ENCODE data around the gene DCTN2.

DNA sequence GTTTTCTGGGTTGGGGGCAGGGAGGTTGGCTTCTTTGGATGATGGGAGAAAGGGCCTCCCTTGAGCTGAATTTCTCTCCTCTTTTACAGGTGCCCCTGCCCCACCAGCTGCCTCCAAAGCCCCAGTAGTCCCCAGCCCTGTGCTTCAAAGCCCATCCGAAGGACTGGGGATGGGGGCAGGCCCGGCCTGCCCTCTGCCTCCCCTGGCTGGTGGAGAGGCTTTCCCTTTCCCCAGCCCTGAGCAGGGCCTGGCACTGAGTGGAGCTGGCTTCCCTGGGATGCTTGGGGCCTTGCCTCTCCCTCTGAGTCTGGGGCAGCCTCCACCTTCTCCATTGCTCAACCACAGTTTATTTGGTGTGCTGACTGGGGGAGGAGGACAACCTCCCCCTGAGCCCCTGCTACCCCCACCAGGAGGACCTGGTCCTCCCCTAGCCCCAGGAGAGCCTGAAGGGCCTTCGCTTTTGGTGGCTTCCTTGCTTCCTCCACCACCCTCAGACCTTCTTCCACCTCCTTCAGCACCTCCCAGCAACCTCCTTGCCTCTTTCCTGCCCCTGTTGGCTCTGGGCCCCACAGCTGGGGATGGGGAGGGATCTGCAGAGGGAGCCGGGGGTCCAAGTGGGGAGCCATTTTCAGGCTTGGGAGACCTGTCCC lies 20.4 kb downstream of the DCTN2 start:
- TF ChIP-seq POLR2A (IDR thresholded peaks at IDR 0.05) = no peak
- TF ChIP-seq, protein P1, sequence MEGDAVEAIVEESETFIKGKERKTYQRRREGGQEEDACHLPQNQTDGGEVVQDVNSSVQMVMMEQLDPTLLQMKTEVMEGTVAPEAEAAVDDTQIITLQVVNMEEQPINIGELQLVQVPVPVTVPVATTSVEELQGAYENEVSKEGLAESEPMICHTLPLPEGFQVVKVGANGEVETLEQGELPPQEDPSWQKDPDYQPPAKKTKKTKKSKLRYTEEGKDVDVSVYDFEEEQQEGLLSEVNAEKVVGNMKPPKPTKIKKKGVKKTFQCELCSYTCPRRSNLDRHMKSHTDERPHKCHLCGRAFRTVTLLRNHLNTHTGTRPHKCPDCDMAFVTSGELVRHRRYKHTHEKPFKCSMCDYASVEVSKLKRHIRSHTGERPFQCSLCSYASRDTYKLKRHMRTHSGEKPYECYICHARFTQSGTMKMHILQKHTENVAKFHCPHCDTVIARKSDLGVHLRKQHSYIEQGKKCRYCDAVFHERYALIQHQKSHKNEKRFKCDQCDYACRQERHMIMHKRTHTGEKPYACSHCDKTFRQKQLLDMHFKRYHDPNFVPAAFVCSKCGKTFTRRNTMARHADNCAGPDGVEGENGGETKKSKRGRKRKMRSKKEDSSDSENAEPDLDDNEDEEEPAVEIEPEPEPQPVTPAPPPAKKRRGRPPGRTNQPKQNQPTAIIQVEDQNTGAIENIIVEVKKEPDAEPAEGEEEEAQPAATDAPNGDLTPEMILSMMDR (IDR thresholded peaks at IDR 0.05) = no peak

Measured in thyroid gland (tissue), 4 donors.